Pancreas (tissue), 10 donors: ENCODE results near the gene POLR2L. TPM values are rescaled to one million over a fixed set of nuclear protein-coding genes. Genes with fewer than 3 reads are reported as not detected.

Source experiments
- ATAC-seq, 4 donors: fragments of 200-7000 bp; cut with Tn5 transposase; one replicate each; pipeline versions ENCODE4 v1.8.0 to v1.9.1; 2020; ENCODE audit warnings: mild to moderate bottlenecking in 4 of 4, moderate library complexity in 4 of 4
- DNase-seq, 6 donors: peaks; one replicate each; pipeline ENCODE4 v3.0.0-alpha.2; 2020
- FAIRE-seq: peaks from 2 replicates; lab custom pipeline; 2012; peaks lifted over from hg19 to GRCh38; lab: Jason Lieb, UNC
- H3K27ac ChIP-seq, 4 donors: fragments of 200-600 bp; sonication (generic); 1 replicate in 3 of 4; 2 replicates in 1 of 4; pipeline versions ENCODE4 v1.5.0 to v1.8.0; 2020
- H3K27me3 ChIP-seq, 4 donors: fragments of 200-600 bp; one replicate each; pipeline ENCODE4 v1.8.0; 2021
- H3K36me3 ChIP-seq, 3 donors: fragments of 200-600 bp; sonication (generic) in 1 of 3; one replicate each; pipeline versions ENCODE4 v1.5.0 to v1.8.0; 2020 to 2021
- H3K4me1 ChIP-seq, 3 donors: fragments of 200-600 bp; one replicate each; pipeline ENCODE4 v1.8.0; 2021
- H3K4me3 ChIP-seq, 4 donors: fragments of 200-600 bp; sonication (generic) in 2 of 4; one replicate each; pipeline versions ENCODE4 v1.5.0 to v1.8.0; 2020 to 2021
- H3K9me3 ChIP-seq, 4 donors: fragments of 200-600 bp; one replicate each; pipeline ENCODE4 v1.8.0; 2021
- CTCF ChIP-seq, 4 donors: fragments of 200-600 bp; sonication (generic) in 3 of 4; IDR thresholded peaks; one replicate each; pipeline versions ENCODE4 v1.5.0 to v1.8.0; 2021; ENCODE audit warnings: antibody characterized with exemption in 4 of 4
- WGBS, 2 donors: extraction: QIAGEN DNeasy Blood & Tissue Kit; methylation state at CpG; one replicate each; pipeline ENCODE4 v1.1.7; 2013; 5-methylcytosine and 5-hydroxymethylcytosine counted together
- intact Hi-C, 3 donors: fragments of 100-400 bp; cut with DNase I; formaldehyde crosslinking; loops; one replicate each; pipeline versions ENCODE4 v1.11.1 to v1.14.2; 2022
- polyA plus RNA-seq, 2 donors: library from polyadenylated mRNA; stranded (reverse); fragments of 200-250 nt; gene quantifications; one replicate each; pipeline ENCODE4 v1.2.3, GENCODE V29; 2013
- total RNA-seq, 6 donors: library from RNA; stranded (reverse); fragmentation: NEBNext Ultra II Directional in 4 of 6; extraction: Animal tissue kit (Norgen Biotek cat#: 25700) in 4 of 6; gene quantifications; one replicate each; pipeline versions ENCODE4 v1.2.1 to v1.2.4, GENCODE V29; 2021 to 2023
- donor health status: healthy with polysubstance abuse.
- donor health status: DM: no; HTN: no; CAD: no; lungs with moderate emphysema.
- donor health status: DM: no; HTN: no; CAD: no.
- donor health status: control.
- donor health status: control.
- donor health status: Bipolar disorder and iron deficiency.
- donor health status: DM: yes; HTN: yes; CAD: no.
- donor health status: DM: no; HTN: no; CAD: no.
- donor health status: DM: no; HTN: no; CAD: no.
- donor health status: DM: yes; HTN: yes; CAD: no.

POLR2L gene
- total and polyA plus RNA-seq, 8 donors: 62.9 to 110 (median 68.9) TPM

- H3K9me3 ChIP-seq: no peaks in the 10 kb centered on the region
- no peak for TF ChIP-seq CTCF (IDR thresholded peaks at IDR 0.05)
- peaks cover 20 to 36% (median 34%) of the 10 kb centered on the region in 3 donors for H3K4me1 ChIP-seq
- peak overlapping the region in 3 of 4 donors; percentile 8 to 92 (median 8) for H3K27ac ChIP-seq
- WGBS, 2 donors: 62 to 64% methylated on average over 32 to 40 of the region's 40 CpGs
- H3K27me3 ChIP-seq: no peaks in the 10 kb centered on the region
- peaks cover 0 to 3% (median under 1%) of the 10 kb centered on the region in 3 donors for H3K36me3 ChIP-seq
- FAIRE-seq: no peak
- DNase-seq: peak in 3 of 6 donors; percentile 43 to 86 (median 64)
- no peak for ATAC-seq
- peak overlapping the region in 2 of 4 donors; percentile 22 to 63 for H3K4me3 ChIP-seq
- intact Hi-C loops: no loop called here
Measured at GRCh38 chr11:829176-829846, 13.0 kb downstream of the POLR2L start.

GRCh38 chr11:828506-829175 is 13.7 kb downstream of the POLR2L start:
- intact Hi-C loops: no loop called here
- H3K27ac ChIP-seq: peak overlapping the region; percentile 8 to 97 (median 50)
- peaks cover 20 to 36% (median 34%) of the 10 kb centered on the region in 3 donors for H3K4me1 ChIP-seq
- no peak for ATAC-seq
- peaks cover 0 to 10% (median 6%) of the 10 kb centered on the region in 3 donors for H3K36me3 ChIP-seq
- TF ChIP-seq CTCF (IDR thresholded peaks at IDR 0.05): no peak
- 56% methylated on average over 20 to 21 of the region's 21 CpGs for WGBS, 2 donors
- H3K4me3 ChIP-seq: peak overlapping the region in 3 of 4 donors; percentile 0 to 69 (median 63)
- H3K9me3 ChIP-seq: no peaks in the 10 kb centered on the region
- peak in 2 of 6 donors; percentile 58 to 81 for DNase-seq
- FAIRE-seq: no peak
- H3K27me3 ChIP-seq: no peaks in the 10 kb centered on the region

GRCh38 chr11:827897-828192 is 14.5 kb downstream of the POLR2L start, which contains the start of gene CRACR2B:
Gene CRACR2B (plus strand): TSS chr11:827919. CDS start chr11:828608, 689 bp downstream.
- Histone ChIP-seq H3K4me3 (peak within 1 kb of the TSS; percentile 51 to 69 (median 60)), H3K4me1 (peaks cover 20 to 43% (median 34%) of the 10 kb centered on the region in 3 donors), H3K36me3 (peaks cover 0 to 10% (median 6%) of the 10 kb centered on the region in 3 donors), H3K27me3 (no peaks in the 10 kb centered on the region), H3K27ac (peak within 1 kb of the TSS; percentile 88 to 97 (median 91)), H3K9me3 (no peaks in the 10 kb centered on the region)
- no peak for FAIRE-seq
- ATAC-seq: peak; percentile 0 to 4 (median 1)
- intact Hi-C loops: no loop called here
- TF ChIP-seq CTCF (IDR thresholded peaks at IDR 0.05): no peak
- DNase-seq: no peak
- WGBS, 2 donors: 14 to 25% methylated on average over 5 of the region's 5 CpGs

- TF ChIP-seq CTCF (IDR thresholded peaks at IDR 0.05): no peak
- intact Hi-C loops: no loop called here
- H3K27me3 ChIP-seq: no peaks in the 10 kb centered on the region
- DNase-seq: peak; percentile 80 to 90 (median 82)
- peaks cover 0 to 10% (median 6%) of the 10 kb centered on the region in 3 donors for H3K36me3 ChIP-seq
- H3K9me3 ChIP-seq: no peaks in the 10 kb centered on the region
- peak; percentile 23 to 41 (median 32) for ATAC-seq
- peaks cover 21 to 45% (median 35%) of the 10 kb centered on the region in 3 donors for H3K4me1 ChIP-seq
- WGBS, 2 donors: 1 to 5% methylated on average over 23 to 66 of the region's 66 CpGs
- H3K4me3 ChIP-seq: peak overlapping the region; percentile 51 to 69 (median 60)
- peak overlapping the region; percentile 88 to 97 (median 91) for H3K27ac ChIP-seq
- FAIRE-seq: no peak
Measured at GRCh38 chr11:827146-827896, 15.0 kb downstream of the POLR2L start.
